ENCODE data around the gene TRIM66. TPM values are rescaled to one million over a fixed set of nuclear protein-coding genes. Genes with fewer than 3 reads are reported as not detected.

TRIM66 gene
- polyA plus RNA-seq, 2 of the 4 experiments (the other 2 are of a cell fraction): 2.5 to 9.8 TPM

- ChIA-PET CTCF (no interaction called here), POLR2A (no interaction called here)
- H3K27ac ChIP-seq: no peak overlapping the region
- no peaks in the 10 kb centered on the region for H3K9me3 ChIP-seq
- ATAC-seq (no peak), FAIRE-seq (no peak), DNase-seq (ENCODE audit: low read depth in 1 of 2, low spot score in 1 of 2) (no peak)
- TF ChIP-seq ZNF302 (CRISPR knock-in tag; IDR thresholded peaks at IDR 0.05): no peak
- TF ChIP-seq SMC3 (IDR thresholded peaks at IDR 0.05): no peak
- TF ChIP-seq JUNB (IDR thresholded peaks at IDR 0.05): no peak
- no peak for TF ChIP-seq NFE2L2 (conservative IDR thresholded peaks at IDR 0.05; ENCODE audit: low read length)
- TF ChIP-seq RCOR1 (IDR thresholded peaks at IDR 0.05; ENCODE audit: low read depth, low read length): no peak
- TF ChIP-seq RARB (CRISPR knock-in tag; IDR thresholded peaks at IDR 0.05): no peak
- TF ChIP-seq ZSCAN20 (CRISPR knock-in tag; IDR thresholded peaks at IDR 0.05): no peak
- no peak for TF ChIP-seq RNF2 (IDR thresholded peaks at IDR 0.05; ENCODE audit: borderline replicate concordance, low read depth)
- TF ChIP-seq SREBF2 (IDR thresholded peaks at IDR 0.05): no peak
- TF ChIP-seq KDM5A (IDR thresholded peaks at IDR 0.05): no peak
- no peak for TF ChIP-seq CHD4 (IDR thresholded peaks at IDR 0.05; ENCODE audit: borderline replicate concordance)
- TF ChIP-seq POLR2A (IDR thresholded peaks at IDR 0.05; ENCODE audit: low read length): no peak
- no peak for TF ChIP-seq HES2 (IDR thresholded peaks at IDR 0.05)
- WGBS (ENCODE audit: missing lambda C conversion rate): 93% methylated on average over 5 of the region's 5 CpGs
- H3K4me1 ChIP-seq: no peaks in the 10 kb centered on the region
- H3K4me2 ChIP-seq: no peak overlapping the region
- no peak overlapping the region for H3K4me3 ChIP-seq
Observed at GRCh38 chr11:8705146-8705545, 22.7 kb upstream of the TRIM66 start.

DNA sequence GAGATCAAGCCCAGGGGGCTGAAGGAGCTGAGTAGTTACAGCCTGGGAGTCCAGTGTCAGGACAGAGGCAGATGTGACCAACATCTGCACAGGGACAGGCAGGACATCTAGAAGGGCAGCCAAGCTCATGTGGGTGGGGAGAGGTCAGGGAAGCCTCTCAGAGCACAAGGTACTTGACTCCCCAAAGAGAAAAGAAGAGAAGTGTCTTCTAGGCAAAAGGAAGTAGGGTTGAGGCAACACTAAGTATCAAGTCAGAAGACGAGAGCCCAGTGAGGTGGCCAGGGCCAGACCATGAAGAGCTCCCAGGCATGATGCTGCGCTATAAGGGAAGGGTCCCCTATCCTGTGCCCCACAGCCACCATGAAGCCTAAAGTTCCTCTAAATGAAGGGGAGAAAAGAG is 21.7 kb upstream of the TRIM66 start:
- H3K27ac ChIP-seq: no peak overlapping the region
- DNase-seq (ENCODE audit: low read depth in 1 of 2, low spot score in 1 of 2) (no peak), FAIRE-seq (no peak), ATAC-seq (no peak)
- 97% methylated on average over 2 of the region's 2 CpGs for WGBS (ENCODE audit: missing lambda C conversion rate)
- CTCF ChIA-PET: interaction anchor here (1.2 kb wide), 1 partner anchor 10 kb away, joined by 4 read pairs; no protein-coding TSS in a partner anchor
- H3K4me2 ChIP-seq: no peak overlapping the region
- no peak for TF ChIP-seq CTCF (IDR thresholded peaks at IDR 0.05)
- peaks cover 8% of the 10 kb centered on the region; the same call in 1 of the 3 replicates for H3K4me1 ChIP-seq
- H3K9me3 ChIP-seq: no peaks in the 10 kb centered on the region
- POLR2A ChIA-PET: no interaction called here
- H3K4me3 ChIP-seq: no peak overlapping the region

DNA sequence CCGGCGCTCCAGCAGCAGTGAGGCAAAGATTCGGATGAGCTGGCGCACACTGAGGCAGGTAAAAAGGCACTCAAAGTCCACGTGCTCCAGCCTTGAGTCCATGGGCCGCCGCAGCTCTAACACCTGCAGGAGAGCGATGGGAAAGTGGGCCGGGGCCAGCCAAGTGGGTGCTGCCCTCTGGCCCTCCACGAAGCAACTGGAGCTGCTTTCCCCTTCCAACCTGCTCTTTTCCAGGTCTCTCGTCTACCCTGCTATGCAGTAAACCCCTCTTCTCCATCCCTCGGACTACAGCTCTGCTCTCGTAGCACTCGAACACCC is 20.1 kb upstream of the TRIM66 start:
- no peak overlapping the region for H3K27ac ChIP-seq
- ChIA-PET POLR2A (no interaction called here), CTCF (interaction anchor here (0.8 to 1.1 kb wide), 3 partner anchors 12 to 257 kb away, joined by 3 to 4 read pairs (median 4); no protein-coding TSS in a partner anchor)
- FAIRE-seq (no peak), ATAC-seq (no peak), DNase-seq (ENCODE audit: low read depth in 1 of 2, low spot score in 1 of 2) (no peak)
- peaks cover 16% of the 10 kb centered on the region for H3K4me1 ChIP-seq
- TF ChIP-seq CBX2 (IDR thresholded peaks at IDR 0.05; ENCODE audit: borderline replicate concordance, low read depth) (no peak), PHF8 (IDR thresholded peaks at IDR 0.05; ENCODE audit: borderline replicate concordance, low read depth) (no peak), GATA3 (IDR thresholded peaks at IDR 0.05; ENCODE audit: borderline replicate concordance) (no peak), FOSB (CRISPR knock-in tag; IDR thresholded peaks at IDR 0.05) (no peak), CHD2 (IDR thresholded peaks at IDR 0.05; ENCODE audit: low read length, partially characterized antibody) (no peak), NPAS2 (CRISPR knock-in tag; IDR thresholded peaks at IDR 0.05; ENCODE audit: borderline replicate concordance) (no peak), ZNF302 (CRISPR knock-in tag; IDR thresholded peaks at IDR 0.05) (no peak)
- WGBS (ENCODE audit: missing lambda C conversion rate): 91% methylated on average over 14 of the region's 14 CpGs
- no peaks in the 10 kb centered on the region for H3K9me3 ChIP-seq
- no peak overlapping the region for H3K4me2 ChIP-seq
- no peak overlapping the region for H3K4me3 ChIP-seq

- Histone ChIP-seq H3K9me3 (no peaks in the 10 kb centered on the region), H3K27ac (no peak overlapping the region), H3K4me1 (peaks cover 16% of the 10 kb centered on the region), H3K4me3 (no peak overlapping the region), H3K4me2 (no peak overlapping the region)
- ChIA-PET CTCF (interaction anchor here (0.8 to 1.1 kb wide), 2 partner anchors 112 to 258 kb away, joined by 3 to 4 read pairs; no protein-coding TSS in a partner anchor), POLR2A (no interaction called here)
- ATAC-seq: no peak
- WGBS (ENCODE audit: missing lambda C conversion rate): 87% methylated on average over 10 of the region's 10 CpGs
- DNase-seq (ENCODE audit: low read depth in 1 of 2, low spot score in 1 of 2): no peak
- no peak for FAIRE-seq
- TF ChIP-seq POLR2AphosphoS2 (conservative IDR thresholded peaks at IDR 0.05; ENCODE audit: low read length) (no peak), KDM1A (IDR thresholded peaks at IDR 0.05; ENCODE audit: low read depth) (no peak), MAX (IDR thresholded peaks at IDR 0.05) (no peak), RFX5 (IDR thresholded peaks at IDR 0.05) (no peak), EHF (CRISPR knock-in tag; IDR thresholded peaks at IDR 0.05) (no peak), CEBPB (IDR thresholded peaks at IDR 0.05) (no peak), ZFP36 (IDR thresholded peaks at IDR 0.05; ENCODE audit: borderline replicate concordance, partially characterized antibody) (no peak), NFE2L2 (conservative IDR thresholded peaks at IDR 0.05; ENCODE audit: low read length) (no peak), SREBF2 (IDR thresholded peaks at IDR 0.05) (no peak)
- TF ChIP-seq, protein P1, sequence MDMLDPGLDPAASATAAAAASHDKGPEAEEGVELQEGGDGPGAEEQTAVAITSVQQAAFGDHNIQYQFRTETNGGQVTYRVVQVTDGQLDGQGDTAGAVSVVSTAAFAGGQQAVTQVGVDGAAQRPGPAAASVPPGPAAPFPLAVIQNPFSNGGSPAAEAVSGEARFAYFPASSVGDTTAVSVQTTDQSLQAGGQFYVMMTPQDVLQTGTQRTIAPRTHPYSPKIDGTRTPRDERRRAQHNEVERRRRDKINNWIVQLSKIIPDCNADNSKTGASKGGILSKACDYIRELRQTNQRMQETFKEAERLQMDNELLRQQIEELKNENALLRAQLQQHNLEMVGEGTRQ (IDR thresholded peaks at IDR 0.05): no peak
Observed at GRCh38 chr11:8701891-8702597, 19.6 kb upstream of the TRIM66 start.
